Heart left ventricle (tissue), 13 donors: Measurements from ENCODE around the gene GPR183.

ENCODE experiments used
- POLR2A ChIP-seq, 2 donors: fragments of 450-650 bp; IDR thresholded peaks; one replicate each; pipeline ENCODE4 v1.6.1; 2017; ENCODE audit warnings: antibody characterized with exemption in 2 of 2, mild to moderate bottlenecking in 2 of 2, moderate library complexity in 2 of 2
- TF ChIP-seq, protein P1 (sequence below), 12 donors: fragments of 200-600 bp; sonication (generic) in 4 of 12; IDR thresholded peaks; one replicate each; pipeline versions ENCODE4 v1.5.0 to v1.8.0; 2018 to 2022; ENCODE audit warnings: antibody characterized with exemption in 12 of 12, mild to moderate bottlenecking in 5 of 12
- donor health status: ischemic (EF 13 %, LVEDD 7.1; RV severe dilation, severe dysfunction).
- donor health status: DM: no; HTN: yes; CAD: no.
- donor health status: DM: no; HTN: no; CAD: no.
- donor health status: ischemic (EF 25% LVEDD 6.9; RV normal size, moderate dysfunction).
- donor health status: ischemic (EF 25% LVEDD 5.7; RV mildly dilated, moderate dysfunction).
- donor health status: ischemic (EF 35%, LVEDD 5.7; RV mildly dilated, moderate dysfunction).
- donor health status: nonischemic (EF 11% LVEDD 7.7; RV severe dilation, severe dysfunction).
- donor health status: DM: yes; HTN: yes; CAD: no.
- donor health status: PGD.
- donor health status: ischemic (EF 29% LVEDD 5.4; RV normal size, mild dysfunction).
- donor health status: nonischemic (EF 23%, LVEDD 6.1; RV moderate dilation, normal function).

DNA sequence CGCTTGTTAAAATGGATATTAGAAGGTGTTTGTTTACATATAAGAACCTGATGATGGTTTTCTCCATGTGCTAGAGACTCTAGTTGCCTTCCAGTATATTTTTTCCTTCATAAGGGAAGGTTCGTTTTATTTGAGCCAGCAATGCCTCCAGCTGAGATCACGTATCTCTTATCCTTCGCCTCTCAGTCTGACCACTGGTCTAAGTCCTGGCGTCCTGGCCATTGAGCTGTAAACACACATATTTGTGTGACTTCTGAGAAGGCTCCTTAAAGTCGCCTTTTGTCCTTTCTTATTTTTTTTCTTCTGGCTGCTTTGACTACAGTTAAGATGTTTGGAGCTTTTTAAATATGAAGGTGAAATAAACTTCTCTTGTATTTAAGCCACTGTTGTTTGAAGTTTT lies 23.7 kb upstream of the GPR183 start:
- no peak for TF ChIP-seq POLR2A (IDR thresholded peaks at IDR 0.05)
- TF ChIP-seq, protein P1, sequence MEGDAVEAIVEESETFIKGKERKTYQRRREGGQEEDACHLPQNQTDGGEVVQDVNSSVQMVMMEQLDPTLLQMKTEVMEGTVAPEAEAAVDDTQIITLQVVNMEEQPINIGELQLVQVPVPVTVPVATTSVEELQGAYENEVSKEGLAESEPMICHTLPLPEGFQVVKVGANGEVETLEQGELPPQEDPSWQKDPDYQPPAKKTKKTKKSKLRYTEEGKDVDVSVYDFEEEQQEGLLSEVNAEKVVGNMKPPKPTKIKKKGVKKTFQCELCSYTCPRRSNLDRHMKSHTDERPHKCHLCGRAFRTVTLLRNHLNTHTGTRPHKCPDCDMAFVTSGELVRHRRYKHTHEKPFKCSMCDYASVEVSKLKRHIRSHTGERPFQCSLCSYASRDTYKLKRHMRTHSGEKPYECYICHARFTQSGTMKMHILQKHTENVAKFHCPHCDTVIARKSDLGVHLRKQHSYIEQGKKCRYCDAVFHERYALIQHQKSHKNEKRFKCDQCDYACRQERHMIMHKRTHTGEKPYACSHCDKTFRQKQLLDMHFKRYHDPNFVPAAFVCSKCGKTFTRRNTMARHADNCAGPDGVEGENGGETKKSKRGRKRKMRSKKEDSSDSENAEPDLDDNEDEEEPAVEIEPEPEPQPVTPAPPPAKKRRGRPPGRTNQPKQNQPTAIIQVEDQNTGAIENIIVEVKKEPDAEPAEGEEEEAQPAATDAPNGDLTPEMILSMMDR (IDR thresholded peaks at IDR 0.05), result no peak
